H1 (cell line): Measurements from ENCODE around the gene RSRC2. TPM values are rescaled to one million over a fixed set of nuclear protein-coding genes. Genes with fewer than 3 reads are reported as not detected.

Source experiments
- ASH2L ChIP-seq: fragments of 200-600, 300-600 bp; sonication (generic); IDR thresholded peaks from one replicate; pipeline ENCODE4 v1.7.1; 2017; ENCODE audit warnings: low read length
- BRCA1 ChIP-seq: IDR thresholded peaks from 2 replicates; pipeline ENCODE4 v1.6.1; 2012; ENCODE audit warnings: low read depth, low read length, improper control_type of control experiment
- CEBPB ChIP-seq: IDR thresholded peaks from 2 replicates; pipeline ENCODE4 v1.6.1; 2012; ENCODE audit warnings: low read depth, low read length
- CHD1 ChIP-seq: IDR thresholded peaks from 2 replicates; pipeline ENCODE4 v1.6.1; 2012; ENCODE audit warnings: low read depth, low read length, improper control_type of control experiment
- CHD2 ChIP-seq: IDR thresholded peaks from 2 replicates; pipeline ENCODE4 v1.6.1; 2012; ENCODE audit warnings: low read length, improper control_type of control experiment
- NANOG ChIP-seq: IDR thresholded peaks from 2 replicates; pipeline ENCODE4 v1.6.1; 2011; ENCODE audit warnings: low read length, low read depth, mild to moderate bottlenecking, inconsistent platforms; ENCODE audit not compliant: insufficient read depth, poor library complexity, severe bottlenecking
- NRF1 ChIP-seq: IDR thresholded peaks from 2 replicates; pipeline ENCODE4 v1.6.1; 2011; ENCODE audit warnings: mild to moderate bottlenecking, low read depth, low read length, improper control_type of control experiment
- RAD21 ChIP-seq, 2 experiments: IDR thresholded peaks in 1 of 2; conservative IDR thresholded peaks in 1 of 2; 2 replicates each; pipeline ENCODE4 v1.6.1; 2011; ENCODE audit warnings: low read depth in 2 of 2, low read length in 2 of 2, improper control_type of control experiment in 1 of 2, inconsistent platforms in 1 of 2, mild to moderate bottlenecking in 1 of 2, moderate library complexity in 1 of 2
- SP1 ChIP-seq: IDR thresholded peaks from 2 replicates; pipeline ENCODE4 v1.6.1; 2011; ENCODE audit warnings: low read depth, low read length
- TEAD4 ChIP-seq: IDR thresholded peaks from 2 replicates; pipeline ENCODE4 v1.6.1; 2012; ENCODE audit warnings: low read depth, low read length, inconsistent platforms, mixed read lengths
- polyA plus RNA-seq, 7 experiments: library from polyadenylated mRNA; depleted of rRNA in 3 of 7; stranded (reverse) in 5 of 7; unstranded in 2 of 7; fragments of >200 nt in 5 of 7; fragments of 200-250 nt in 2 of 7; gene quantifications; 1 replicate in 5 of 7; 2 replicates in 1 of 7; 4 replicates in 1 of 7; pipeline versions ENCODE4 v1.2.1 to v1.2.3, GENCODE V29; 2011 to 2013; ENCODE audit warnings: missing spikeins in 2 of 7, mixed read lengths in 2 of 7
- total RNA-seq: library from RNA; stranded (reverse); fragmentation: NEBNext Ultra II Directional; extraction: Animal tissue kit (Norgen Biotek cat#: 25700); gene quantifications from 2 replicates; pipeline ENCODE4 v1.2.1, GENCODE V29; 2021
- TF ChIP-seq, protein P1 (sequence below): fragments of 300-600 bp; sonication (generic); IDR thresholded peaks from 2 replicates; pipeline ENCODE4 v1.7.1; 2012; ENCODE audit warnings: low read length, moderate library complexity, mild to moderate bottlenecking, inconsistent platforms; ENCODE audit not compliant: insufficient replicate concordance

The RSRC2 gene
- total and polyA plus RNA-seq, 2 of the 8 experiments (the other 6 are each of a cell fraction or from before 2014, with no cell fraction given): 15.9 to 71.4 TPM

DNA sequence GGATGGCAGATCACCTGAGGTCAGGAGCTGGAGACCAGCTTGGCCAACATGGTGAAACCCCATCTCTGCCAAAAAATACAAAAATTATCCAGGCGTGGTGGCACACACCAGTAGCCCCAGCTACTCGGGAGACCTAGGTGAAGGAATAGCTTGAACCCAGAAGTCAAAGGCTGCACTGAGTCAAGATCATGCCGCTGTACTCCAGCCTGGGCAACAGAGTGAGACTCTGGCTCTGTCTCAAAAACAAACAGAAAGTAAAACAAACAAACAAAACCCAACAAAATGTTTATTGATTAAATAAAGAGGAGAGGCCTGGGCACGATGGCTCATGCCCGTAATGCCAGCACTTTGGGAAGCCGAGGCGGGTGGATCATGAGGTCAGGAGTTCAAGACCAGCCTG, 31.5 kb downstream of the RSRC2 start (continued):
- TF ChIP-seq, protein P1, sequence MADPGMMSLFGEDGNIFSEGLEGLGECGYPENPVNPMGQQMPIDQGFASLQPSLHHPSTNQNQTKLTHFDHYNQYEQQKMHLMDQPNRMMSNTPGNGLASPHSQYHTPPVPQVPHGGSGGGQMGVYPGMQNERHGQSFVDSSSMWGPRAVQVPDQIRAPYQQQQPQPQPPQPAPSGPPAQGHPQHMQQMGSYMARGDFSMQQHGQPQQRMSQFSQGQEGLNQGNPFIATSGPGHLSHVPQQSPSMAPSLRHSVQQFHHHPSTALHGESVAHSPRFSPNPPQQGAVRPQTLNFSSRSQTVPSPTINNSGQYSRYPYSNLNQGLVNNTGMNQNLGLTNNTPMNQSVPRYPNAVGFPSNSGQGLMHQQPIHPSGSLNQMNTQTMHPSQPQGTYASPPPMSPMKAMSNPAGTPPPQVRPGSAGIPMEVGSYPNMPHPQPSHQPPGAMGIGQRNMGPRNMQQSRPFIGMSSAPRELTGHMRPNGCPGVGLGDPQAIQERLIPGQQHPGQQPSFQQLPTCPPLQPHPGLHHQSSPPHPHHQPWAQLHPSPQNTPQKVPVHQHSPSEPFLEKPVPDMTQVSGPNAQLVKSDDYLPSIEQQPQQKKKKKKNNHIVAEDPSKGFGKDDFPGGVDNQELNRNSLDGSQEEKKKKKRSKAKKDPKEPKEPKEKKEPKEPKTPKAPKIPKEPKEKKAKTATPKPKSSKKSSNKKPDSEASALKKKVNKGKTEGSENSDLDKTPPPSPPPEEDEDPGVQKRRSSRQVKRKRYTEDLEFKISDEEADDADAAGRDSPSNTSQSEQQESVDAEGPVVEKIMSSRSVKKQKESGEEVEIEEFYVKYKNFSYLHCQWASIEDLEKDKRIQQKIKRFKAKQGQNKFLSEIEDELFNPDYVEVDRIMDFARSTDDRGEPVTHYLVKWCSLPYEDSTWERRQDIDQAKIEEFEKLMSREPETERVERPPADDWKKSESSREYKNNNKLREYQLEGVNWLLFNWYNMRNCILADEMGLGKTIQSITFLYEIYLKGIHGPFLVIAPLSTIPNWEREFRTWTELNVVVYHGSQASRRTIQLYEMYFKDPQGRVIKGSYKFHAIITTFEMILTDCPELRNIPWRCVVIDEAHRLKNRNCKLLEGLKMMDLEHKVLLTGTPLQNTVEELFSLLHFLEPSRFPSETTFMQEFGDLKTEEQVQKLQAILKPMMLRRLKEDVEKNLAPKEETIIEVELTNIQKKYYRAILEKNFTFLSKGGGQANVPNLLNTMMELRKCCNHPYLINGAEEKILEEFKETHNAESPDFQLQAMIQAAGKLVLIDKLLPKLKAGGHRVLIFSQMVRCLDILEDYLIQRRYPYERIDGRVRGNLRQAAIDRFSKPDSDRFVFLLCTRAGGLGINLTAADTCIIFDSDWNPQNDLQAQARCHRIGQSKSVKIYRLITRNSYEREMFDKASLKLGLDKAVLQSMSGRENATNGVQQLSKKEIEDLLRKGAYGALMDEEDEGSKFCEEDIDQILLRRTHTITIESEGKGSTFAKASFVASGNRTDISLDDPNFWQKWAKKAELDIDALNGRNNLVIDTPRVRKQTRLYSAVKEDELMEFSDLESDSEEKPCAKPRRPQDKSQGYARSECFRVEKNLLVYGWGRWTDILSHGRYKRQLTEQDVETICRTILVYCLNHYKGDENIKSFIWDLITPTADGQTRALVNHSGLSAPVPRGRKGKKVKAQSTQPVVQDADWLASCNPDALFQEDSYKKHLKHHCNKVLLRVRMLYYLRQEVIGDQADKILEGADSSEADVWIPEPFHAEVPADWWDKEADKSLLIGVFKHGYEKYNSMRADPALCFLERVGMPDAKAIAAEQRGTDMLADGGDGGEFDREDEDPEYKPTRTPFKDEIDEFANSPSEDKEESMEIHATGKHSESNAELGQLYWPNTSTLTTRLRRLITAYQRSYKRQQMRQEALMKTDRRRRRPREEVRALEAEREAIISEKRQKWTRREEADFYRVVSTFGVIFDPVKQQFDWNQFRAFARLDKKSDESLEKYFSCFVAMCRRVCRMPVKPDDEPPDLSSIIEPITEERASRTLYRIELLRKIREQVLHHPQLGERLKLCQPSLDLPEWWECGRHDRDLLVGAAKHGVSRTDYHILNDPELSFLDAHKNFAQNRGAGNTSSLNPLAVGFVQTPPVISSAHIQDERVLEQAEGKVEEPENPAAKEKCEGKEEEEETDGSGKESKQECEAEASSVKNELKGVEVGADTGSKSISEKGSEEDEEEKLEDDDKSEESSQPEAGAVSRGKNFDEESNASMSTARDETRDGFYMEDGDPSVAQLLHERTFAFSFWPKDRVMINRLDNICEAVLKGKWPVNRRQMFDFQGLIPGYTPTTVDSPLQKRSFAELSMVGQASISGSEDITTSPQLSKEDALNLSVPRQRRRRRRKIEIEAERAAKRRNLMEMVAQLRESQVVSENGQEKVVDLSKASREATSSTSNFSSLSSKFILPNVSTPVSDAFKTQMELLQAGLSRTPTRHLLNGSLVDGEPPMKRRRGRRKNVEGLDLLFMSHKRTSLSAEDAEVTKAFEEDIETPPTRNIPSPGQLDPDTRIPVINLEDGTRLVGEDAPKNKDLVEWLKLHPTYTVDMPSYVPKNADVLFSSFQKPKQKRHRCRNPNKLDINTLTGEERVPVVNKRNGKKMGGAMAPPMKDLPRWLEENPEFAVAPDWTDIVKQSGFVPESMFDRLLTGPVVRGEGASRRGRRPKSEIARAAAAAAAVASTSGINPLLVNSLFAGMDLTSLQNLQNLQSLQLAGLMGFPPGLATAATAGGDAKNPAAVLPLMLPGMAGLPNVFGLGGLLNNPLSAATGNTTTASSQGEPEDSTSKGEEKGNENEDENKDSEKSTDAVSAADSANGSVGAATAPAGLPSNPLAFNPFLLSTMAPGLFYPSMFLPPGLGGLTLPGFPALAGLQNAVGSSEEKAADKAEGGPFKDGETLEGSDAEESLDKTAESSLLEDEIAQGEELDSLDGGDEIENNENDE: no peak
- TF ChIP-seq ASH2L: no peak
- TF ChIP-seq TEAD4: no peak
- no peak for TF ChIP-seq CHD2
- TF ChIP-seq NRF1: no peak
- TF ChIP-seq RAD21 (IDR thresholded peaks at IDR 0.05 in 1 of 2, conservative IDR thresholded peaks at IDR 0.05 in 1 of 2; ENCODE audit: low read depth in 2 of 2, low read length in 2 of 2): no peak
- TF ChIP-seq CHD1: no peak
- TF ChIP-seq CEBPB: no peak
- TF ChIP-seq BRCA1: no peak
- TF ChIP-seq NANOG: no peak
- TF ChIP-seq SP1: no peak
